ENCODE results near the gene MIF4GD.

GRCh38 chr17:75239778-75240393, 31.1 kb downstream of the MIF4GD start:
- TF ChIP-seq POLR2A (IDR thresholded peaks at IDR 0.05; ENCODE audit: low read depth) (no peak), CTCF (IDR thresholded peaks at IDR 0.05) (no peak)
